H1 (cell line): ENCODE measurements around the gene KLF13. TPM values are rescaled to one million over a fixed set of nuclear protein-coding genes. Genes with fewer than 3 reads are reported as not detected.
A peak's percentile ranks its signal among the peaks of the same experiment; 100 is the strongest.

Experiments
- ASH2L ChIP-seq: fragments of 200-600, 300-600 bp; sonication (generic); IDR thresholded peaks from one replicate; pipeline ENCODE4 v1.7.1; 2017; ENCODE audit warnings: low read length
- BACH1 ChIP-seq: IDR thresholded peaks from 2 replicates; pipeline ENCODE4 v1.6.1; 2012; ENCODE audit warnings: low read length, improper control_type of control experiment
- BCL11A ChIP-seq, 2 experiments: IDR thresholded peaks; one replicate each; pipeline ENCODE4 v1.6.1; 2011; ENCODE audit warnings: low read depth in 2 of 2, low read length in 2 of 2, mild to moderate bottlenecking in 2 of 2
- CREB1 ChIP-seq: IDR thresholded peaks from 2 replicates; pipeline ENCODE4 v1.6.1; 2012; ENCODE audit warnings: inconsistent platforms
- E2F6 ChIP-seq: IDR thresholded peaks from 2 replicates; pipeline ENCODE4 v1.6.1; 2012; ENCODE audit warnings: inconsistent platforms
- EGR1 ChIP-seq: IDR thresholded peaks from 2 replicates; pipeline ENCODE4 v1.6.1; 2011; ENCODE audit warnings: low read depth, low read length, borderline replicate concordance
- EP300 ChIP-seq, 2 experiments: IDR thresholded peaks; 1 replicate in 1 of 2; 2 replicates in 1 of 2; pipeline ENCODE4 v1.6.1; 2011 to 2012; ENCODE audit warnings: low read depth in 2 of 2, low read length in 2 of 2, mild to moderate bottlenecking in 2 of 2, borderline replicate concordance in 1 of 2, inconsistent platforms in 1 of 2, moderate library complexity in 1 of 2
- EZH2 ChIP-seq: fragments of 200-600 bp; sonication (generic); IDR thresholded peaks from 2 replicates; pipeline ENCODE4 v1.7.1; 2012; ENCODE audit warnings: low read depth, mild to moderate bottlenecking, moderate library complexity, low read length, inconsistent platforms; ENCODE audit not compliant: severe bottlenecking
- GABPA ChIP-seq: IDR thresholded peaks from 2 replicates; pipeline ENCODE4 v1.6.1; 2011; ENCODE audit warnings: mild to moderate bottlenecking, low read length, moderate library complexity, borderline replicate concordance; ENCODE audit not compliant: insufficient read depth
- HDAC6 ChIP-seq: IDR thresholded peaks from one replicate; pipeline ENCODE4 v1.7.1; 2012; ENCODE audit warnings: low read depth, mild to moderate bottlenecking, inconsistent platforms, low read length, moderate library complexity
- KDM4A ChIP-seq: IDR thresholded peaks from one replicate; pipeline ENCODE4 v1.7.1; 2012; ENCODE audit warnings: low read depth, mild to moderate bottlenecking, moderate library complexity, low read length, inconsistent platforms; ENCODE audit not compliant: severe bottlenecking
- MAFK ChIP-seq: IDR thresholded peaks from 2 replicates; pipeline ENCODE4 v1.6.1; 2012; ENCODE audit warnings: low read depth, mild to moderate bottlenecking, improper control_type of control experiment, low read length
- MAX ChIP-seq: IDR thresholded peaks from 2 replicates; pipeline ENCODE4 v1.6.1; 2012; ENCODE audit warnings: inconsistent platforms
- NRF1 ChIP-seq: IDR thresholded peaks from 2 replicates; pipeline ENCODE4 v1.6.1; 2011; ENCODE audit warnings: mild to moderate bottlenecking, low read depth, low read length, improper control_type of control experiment
- PHF8 ChIP-seq: fragments of 200-600 bp; sonication (generic); conservative IDR thresholded peaks from 2 replicates; pipeline ENCODE4 v1.7.1; 2012; ENCODE audit warnings: low read depth, mild to moderate bottlenecking, inconsistent platforms, low read length, moderate library complexity
- POLR2AphosphoS5 ChIP-seq: IDR thresholded peaks from 2 replicates; pipeline ENCODE4 v1.6.1; 2011; ENCODE audit warnings: low read depth, low read length
- RBBP5 ChIP-seq: IDR thresholded peaks from 2 replicates; pipeline ENCODE4 v1.7.1; 2012; ENCODE audit warnings: low read depth, mild to moderate bottlenecking, inconsistent platforms, low read length, moderate library complexity, borderline replicate concordance
- RFX5 ChIP-seq: IDR thresholded peaks from 2 replicates; pipeline ENCODE4 v1.6.1; 2011; ENCODE audit warnings: low read depth, low read length, improper control_type of control experiment, borderline replicate concordance
- RXRA ChIP-seq: IDR thresholded peaks from 2 replicates; pipeline ENCODE4 v1.6.1; 2011; ENCODE audit warnings: low read depth, mild to moderate bottlenecking, low read length, moderate library complexity; ENCODE audit not compliant: insufficient read depth
- SIN3A ChIP-seq, 2 experiments: IDR thresholded peaks in 1 of 2; conservative IDR thresholded peaks in 1 of 2; 2 replicates each; pipeline ENCODE4 v1.6.1; 2011 to 2012; ENCODE audit warnings: low read length in 2 of 2, improper control_type of control experiment in 1 of 2, low read depth in 1 of 2, mild to moderate bottlenecking in 1 of 2
- SP1 ChIP-seq: IDR thresholded peaks from 2 replicates; pipeline ENCODE4 v1.6.1; 2011; ENCODE audit warnings: low read depth, low read length
- SP4 ChIP-seq: IDR thresholded peaks from 2 replicates; pipeline ENCODE4 v1.6.1; 2012; ENCODE audit warnings: low read length, inconsistent platforms
- TAF7 ChIP-seq: optimal IDR thresholded peaks from 2 replicates; pipeline ENCODE3; 2011; ENCODE audit warnings: low read depth, mild to moderate bottlenecking, inconsistent platforms, low read length, moderate library complexity, borderline replicate concordance
- polyA plus RNA-seq, 7 experiments: library from polyadenylated mRNA; depleted of rRNA in 3 of 7; stranded (reverse) in 5 of 7; unstranded in 2 of 7; fragments of >200 nt in 5 of 7; fragments of 200-250 nt in 2 of 7; gene quantifications; 1 replicate in 5 of 7; 2 replicates in 1 of 7; 4 replicates in 1 of 7; pipeline versions ENCODE4 v1.2.1 to v1.2.3, GENCODE V29; 2011 to 2013; ENCODE audit warnings: missing spikeins in 2 of 7, mixed read lengths in 2 of 7
- total RNA-seq: library from RNA; stranded (reverse); fragmentation: NEBNext Ultra II Directional; extraction: Animal tissue kit (Norgen Biotek cat#: 25700); gene quantifications from 2 replicates; pipeline ENCODE4 v1.2.1, GENCODE V29; 2021

KLF13 gene
- total and polyA plus RNA-seq, 2 of the 8 experiments (the other 6 are each of a cell fraction or from before 2014, with no cell fraction given), result 18.3 to 33.4 TPM

- TF ChIP-seq MAFK (no peak), KDM4A (peak; percentile 90), BACH1 (no peak), BCL11A (IDR thresholded peaks at IDR 0.05; ENCODE audit: low read depth in 2 of 2, low read length in 2 of 2) (no peak), NRF1 (no peak), MAX (no peak), SP4 (no peak), ASH2L (peak; percentile 61), E2F6 (peak; percentile 26; the same call in 1 of the 2 replicates), POLR2AphosphoS5 (no peak), HDAC6 (no peak), EGR1 (peak; percentile 72; the same call in 1 of the 2 replicates), PHF8 (0 out of 2 replicates have a peak, but pooled peaks have one; percentile 26), RFX5 (no peak), EZH2 (no peak), RXRA (no peak), RBBP5 (peak; percentile 67; the same call in 1 of the 2 replicates), SIN3A (conservative IDR thresholded peaks at IDR 0.05 in 1 of 2, IDR thresholded peaks at IDR 0.05 in 1 of 2; ENCODE audit: low read depth in 1 of 2, low read length in 2 of 2) (peak in 1 of 2 experiments; percentile 28; a peak in 2 of 4 replicates), GABPA (no peak), CREB1 (no peak), EP300 (IDR thresholded peaks at IDR 0.05; ENCODE audit: borderline replicate concordance in 1 of 2, low read depth in 2 of 2, low read length in 2 of 2) (no peak), SP1 (no peak), TAF7 (no peak)
Measured at GRCh38 chr15:31327669-31328427, 1.2 kb downstream of the KLF13 start (continued).
